Kidney glomerular epithelial cell (primary cell): ENCODE measurements around the gene DHRS7C.

Experiments used
- DNase-seq: peaks from one replicate; lab custom pipeline; 2025; lab: John Stamatoyannopoulos, UW

The DHRS7C gene

DNA sequence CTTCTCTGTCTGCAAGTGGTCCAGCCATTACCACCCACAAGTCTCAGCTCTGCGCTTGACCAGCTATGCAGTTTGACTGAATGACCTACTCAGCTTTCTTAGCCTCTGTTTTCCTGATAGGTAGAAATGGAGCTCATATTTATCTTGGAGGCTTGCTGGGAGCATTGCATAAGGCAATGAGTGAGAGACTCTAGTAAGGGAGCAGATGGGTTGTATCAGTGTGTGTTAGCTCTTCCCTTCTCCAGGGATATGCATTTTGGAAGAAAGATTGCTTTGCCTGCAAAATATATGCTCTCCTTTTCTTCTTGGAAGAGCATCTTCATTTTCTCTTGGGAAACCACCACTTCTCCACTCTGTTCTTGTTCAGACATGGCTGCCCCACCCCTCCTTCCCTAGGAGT is 26.1 kb downstream of the DHRS7C start:
- no peak for DNase-seq

DNA sequence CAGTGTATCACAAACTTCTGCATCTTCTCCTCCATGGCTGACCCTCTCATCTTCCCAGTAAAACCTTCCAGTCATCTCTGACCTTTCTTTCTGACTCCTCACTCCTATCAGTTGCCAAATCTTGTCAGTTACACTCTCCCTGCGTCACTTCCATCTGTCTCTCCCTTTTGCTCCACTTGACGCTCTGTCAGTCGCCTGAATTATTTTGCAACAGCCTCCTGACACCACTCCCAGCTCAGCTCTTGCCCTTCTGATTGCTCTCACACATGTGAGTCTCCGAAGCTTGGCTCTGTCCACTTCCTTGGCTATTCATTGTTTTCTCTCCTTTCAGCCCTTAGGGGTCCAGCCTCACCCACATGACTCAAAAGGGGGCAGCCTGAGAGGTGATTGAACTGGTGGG is 27.7 kb downstream of the DHRS7C start:
- no peak for DNase-seq

DNA sequence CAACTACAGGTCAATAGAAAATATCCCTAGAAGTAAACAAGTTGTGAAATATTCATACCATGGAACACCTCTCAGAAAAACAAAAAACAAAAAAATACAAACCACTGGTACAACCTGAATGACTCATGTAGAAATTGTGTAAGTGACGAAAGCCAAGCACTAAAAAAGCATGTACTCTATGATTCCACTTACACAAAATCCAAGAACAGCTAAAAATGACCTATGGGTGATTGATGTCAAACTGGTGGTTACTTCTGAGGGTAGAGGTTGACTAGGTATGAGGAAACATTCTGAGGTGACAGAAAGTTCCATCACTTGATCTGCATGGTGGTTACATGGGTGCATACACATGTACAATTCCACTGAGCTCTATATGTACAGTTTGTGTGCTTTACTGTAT is 31.1 kb downstream of the DHRS7C start:
- no peak for DNase-seq

DNA sequence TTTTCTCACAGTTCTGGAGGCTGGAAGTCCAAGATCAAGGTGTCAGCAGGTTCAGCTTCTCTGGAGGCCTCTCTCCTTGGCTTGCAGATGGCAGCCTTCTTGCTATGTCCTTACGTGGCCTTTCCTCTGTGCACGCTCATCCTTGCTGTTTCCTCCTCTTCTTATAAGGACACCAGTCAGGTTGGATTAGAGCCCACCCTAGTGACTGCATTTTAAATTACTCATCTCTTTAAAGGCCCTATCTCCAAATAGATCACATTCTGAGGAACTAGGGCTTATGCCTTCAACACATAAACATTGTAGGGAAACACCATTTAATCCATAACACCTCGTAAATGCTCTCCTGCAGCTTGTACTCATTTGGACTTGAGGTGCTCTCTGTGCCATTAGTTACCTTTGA is 36.3 kb downstream of the DHRS7C start:
- no peak for DNase-seq

GRCh38 chr17:9750524-9750923 is 40.9 kb downstream of the DHRS7C start:
- no peak for DNase-seq

DNA sequence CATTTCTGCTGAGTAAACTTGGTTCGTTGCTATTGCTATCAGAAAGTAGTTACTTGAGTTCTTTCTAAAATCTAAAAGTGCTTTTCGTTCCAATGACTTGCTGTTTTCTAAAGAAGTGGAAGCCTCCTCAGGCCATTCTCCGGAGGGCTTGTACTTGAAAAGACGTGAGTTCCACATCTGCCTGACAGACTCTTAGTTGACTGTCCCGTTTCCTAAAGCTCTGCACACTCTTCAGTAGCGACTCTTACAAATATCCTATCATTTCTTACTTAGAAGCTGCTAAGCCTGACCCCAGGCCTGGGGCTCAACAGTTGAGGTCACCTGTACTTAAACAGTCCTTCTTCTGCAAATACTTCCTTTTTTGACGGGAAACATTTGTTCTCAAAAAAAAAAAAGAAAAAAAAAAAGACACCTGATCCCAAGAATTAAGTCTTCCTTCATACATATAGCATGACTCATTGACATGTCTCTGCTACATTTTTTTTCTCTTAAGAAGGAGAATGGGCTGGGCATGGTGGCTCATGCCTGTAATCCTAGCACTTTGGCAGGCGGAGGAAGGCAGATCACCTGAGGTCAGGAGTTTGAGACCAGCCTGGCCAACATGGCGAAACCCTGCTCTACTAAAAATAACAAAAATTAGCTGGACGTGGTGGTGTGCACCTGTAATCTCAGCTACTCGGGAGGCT is 61.5 kb downstream of the DHRS7C start:
- DNase-seq: peak; percentile 1

- DNase-seq: peak; percentile 38
Observed at GRCh38 chr17:9729034-9729650, 62.2 kb downstream of the DHRS7C start.

DNA sequence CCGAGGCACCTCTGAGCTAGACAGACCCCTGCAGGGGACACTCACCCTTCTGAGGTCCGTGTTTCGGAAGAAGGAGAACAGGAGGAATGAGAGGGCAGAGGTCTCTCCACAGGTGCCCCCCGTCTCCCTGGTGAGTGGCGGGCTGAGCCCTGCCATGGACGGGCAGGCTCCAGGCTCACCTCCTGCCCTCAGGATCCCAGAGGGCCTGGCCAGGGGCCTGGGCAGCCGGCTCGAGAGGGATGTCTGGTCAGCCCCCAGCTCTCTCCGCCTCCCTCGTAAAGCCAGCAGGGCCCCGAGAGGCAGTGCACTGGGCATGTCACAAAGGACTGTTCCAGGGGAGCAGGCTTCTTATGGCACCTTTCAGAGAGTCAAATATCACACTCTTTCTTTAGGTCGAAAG is 62.8 kb downstream of the DHRS7C start:
- DNase-seq: no peak

- no peak for DNase-seq
Observed at GRCh38 chr17:9728005-9728404, 63.4 kb downstream of the DHRS7C start.

DNA sequence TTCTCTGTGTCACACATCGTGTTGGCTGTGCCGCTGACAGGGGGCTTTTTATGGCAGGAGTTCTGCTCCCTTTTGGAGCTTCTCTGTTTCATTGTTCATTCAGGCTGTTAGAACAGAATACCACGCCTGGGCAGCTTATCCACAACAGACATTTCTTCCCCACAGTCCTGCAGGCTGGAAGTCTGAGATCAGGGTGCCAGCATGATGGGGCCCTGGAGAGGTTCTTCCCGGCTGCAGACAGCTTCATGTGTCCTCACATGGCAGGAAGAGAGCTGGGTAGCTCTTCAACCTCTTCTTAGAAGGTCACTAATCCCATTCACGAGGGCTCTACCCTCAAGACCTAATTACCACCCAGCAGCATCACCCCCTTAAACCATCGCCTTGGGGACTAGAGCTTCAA is 65.1 kb downstream of the DHRS7C start:
- no peak for DNase-seq

GRCh38 chr17:9725575-9725974 is 65.8 kb downstream of the DHRS7C start:
- peak; percentile 8 for DNase-seq
